B cell (primary cell): Measurements from ENCODE around the gene ABCB10. TPM values are rescaled to one million over a fixed set of nuclear protein-coding genes. Genes with fewer than 3 reads are reported as not detected.

ENCODE experiments used
- ATAC-seq: fragments of 200-7000 bp; cut with Tn5 transposase; one replicate; pipeline ENCODE4 v1.10.0; 2021; ENCODE audit warnings: low read depth, mild to moderate bottlenecking, moderate number of reproducible peaks, moderate library complexity
- CTCF ChIA-PET: fragments of 350-600 bp; sonication (Branson Sonifier 250); formaldehyde crosslinking; loops from one replicate; lab custom pipeline; 2021; ENCODE audit warnings: antibody characterized with exemption, inconsistent platforms; lab: Charles Lee
- POLR2A ChIA-PET: fragments of 350-600 bp; sonication (Branson Sonifier 250); formaldehyde crosslinking; loops from one replicate; lab custom pipeline; 2021; ENCODE audit warnings: antibody characterized with exemption; lab: Charles Lee
- DNase-seq: peaks from one replicate; pipeline ENCODE4 v3.0.0; 2013
- H2AFZ ChIP-seq: 2 replicates; pipeline ENCODE4 v1.6.1; 2012; ENCODE audit warnings: mild to moderate bottlenecking, low read depth, low read length; ENCODE audit not compliant: insufficient read depth, poor library complexity, severe bottlenecking
- H3K27ac ChIP-seq, 2 donors: 1 replicate in 1 of 2; 2 replicates in 1 of 2; pipeline ENCODE4 v1.5.1; 2012 to 2013; ENCODE audit warnings: low read length in 2 of 2, mild to moderate bottlenecking in 2 of 2, moderate library complexity in 1 of 2
- H3K27me3 ChIP-seq, 4 experiments: fragments of 200-600 bp in 1 of 4; sonication (generic) in 1 of 4; replicated peaks in 1 of 4; 1 replicate in 2 of 4; 2 replicates in 2 of 4; pipeline versions ENCODE4 v1.6.1 to v1.7.0; 2013 to 2016; ENCODE audit warnings: low read length in 3 of 4, mild to moderate bottlenecking in 2 of 4, mixed read lengths in 1 of 4, moderate library complexity in 1 of 4; ENCODE audit not compliant: insufficient read depth in 4 of 4, control insufficient read depth in 3 of 4; ENCODE audit errors: control extremely low read depth in 1 of 4
- H3K36me3 ChIP-seq, 2 experiments: replicated peaks in 1 of 2; 1 replicate in 1 of 2; 2 replicates in 1 of 2; pipeline versions ENCODE4 v1.6.1 to v1.7.1; 2013; ENCODE audit warnings: low read length in 1 of 2; ENCODE audit not compliant: insufficient read depth in 2 of 2, control insufficient read depth in 1 of 2; ENCODE audit errors: control extremely low read depth in 1 of 2, extremely low read depth in 1 of 2
- H3K4me1 ChIP-seq, 2 donors: fragments of 200-600 bp in 1 of 2; sonication (generic) in 1 of 2; 1 replicate in 1 of 2; 2 replicates in 1 of 2; pipeline versions ENCODE4 v1.5.1 to v1.6.1; 2013 to 2017; ENCODE audit warnings: low read length in 2 of 2; ENCODE audit not compliant: control insufficient read depth in 2 of 2, insufficient read depth in 2 of 2
- H3K4me2 ChIP-seq: replicated peaks from 2 replicates; pipeline ENCODE3; 2012; ENCODE audit warnings: mild to moderate bottlenecking, low read depth, low read length; ENCODE audit not compliant: poor library complexity, severe bottlenecking
- H3K4me3 ChIP-seq, 5 experiments: fragments of 200-600 bp in 1 of 5; sonication (generic) in 1 of 5; 1 replicate in 3 of 5; 2 replicates in 2 of 5; pipeline versions ENCODE4 v1.5.1 to v1.7.0; 2011 to 2016; ENCODE audit warnings: low read length in 4 of 5, mild to moderate bottlenecking in 4 of 5, low read depth in 2 of 5, control low read depth in 1 of 5, moderate library complexity in 1 of 5; ENCODE audit not compliant: insufficient read depth in 1 of 5; ENCODE audit errors: control extremely low read depth in 1 of 5, extremely low read depth in 1 of 5
- H3K79me2 ChIP-seq: fragments of 200-600 bp; sonication (generic); one replicate; pipeline ENCODE4 v1.6.0; 2016; ENCODE audit warnings: low read length; ENCODE audit not compliant: control insufficient read depth, insufficient read depth
- H3K9ac ChIP-seq: fragments of 200-600 bp; sonication (generic); 2 replicates; pipeline ENCODE4 v1.6.1; 2017; ENCODE audit warnings: mild to moderate bottlenecking, low read length, moderate library complexity
- H3K9me3 ChIP-seq, 3 donors: one replicate each; pipeline versions ENCODE4 v1.6.1 to v1.7.1; 2013; ENCODE audit warnings: low read length in 2 of 3; ENCODE audit not compliant: control insufficient read depth in 2 of 3, insufficient read depth in 1 of 3; ENCODE audit errors: control extremely low read depth in 1 of 3
- H4K20me1 ChIP-seq: 2 replicates; pipeline ENCODE4 v1.6.0; 2012; ENCODE audit warnings: mild to moderate bottlenecking, low read length; ENCODE audit not compliant: insufficient read depth, control insufficient read depth, poor library complexity, severe bottlenecking
- H3K27ac Mint-ChIP-seq: one replicate; pipeline ENCODE4 v1.8.0; 2021; ENCODE audit warnings: mixed read lengths
- H3K27me3 Mint-ChIP-seq: one replicate; pipeline ENCODE4 v1.8.0; 2021; ENCODE audit warnings: mixed read lengths
- H3K4me1 Mint-ChIP-seq: one replicate; pipeline ENCODE4 v1.8.0; 2021; ENCODE audit warnings: mixed read lengths
- H3K4me3 Mint-ChIP-seq: one replicate; pipeline ENCODE4 v1.8.0; 2021; ENCODE audit warnings: mixed read lengths
- H3K9me3 Mint-ChIP-seq: one replicate; pipeline ENCODE4 v1.8.0; 2022; ENCODE audit warnings: mixed read lengths; ENCODE audit not compliant: insufficient read depth
- CTCF ChIP-seq: fragments of 200-600 bp; IDR thresholded peaks from one replicate; pipeline ENCODE4 v1.8.0; 2022; ENCODE audit warnings: antibody characterized with exemption, mild to moderate bottlenecking
- EZH2 ChIP-seq: IDR thresholded peaks from 2 replicates; pipeline ENCODE4 v1.6.1; 2012; ENCODE audit warnings: borderline replicate concordance, low read depth, mild to moderate bottlenecking, moderate library complexity, low read length; ENCODE audit not compliant: insufficient read depth, poor library complexity, severe bottlenecking
- WGBS: methylation state at CpG from one replicate; pipeline ENCODE4 v1.1.5; 2013; ENCODE audit warnings: missing lambda C conversion rate; ENCODE audit not compliant: insufficient coverage; 5-methylcytosine and 5-hydroxymethylcytosine counted together
- intact Hi-C: fragments of 100-400 bp; cut with micrococcal nuclease; formaldehyde crosslinking; loops from one replicate; pipeline ENCODE4 v1.10.0; 2022
- polyA plus RNA-seq: library from polyadenylated mRNA; depleted of rRNA; stranded (reverse); fragments of >200 nt; gene quantifications from 2 replicates; pipeline ENCODE4 v1.2.3, GENCODE V29; 2012
- total RNA-seq, 2 donors: library from RNA; stranded (reverse); fragments of 120-200 nt in 1 of 2; gene quantifications; 1 replicate in 1 of 2; 2 replicates in 1 of 2; pipeline versions ENCODE4 v1.2.3 to v1.2.4, GENCODE V29; 2013 to 2022

The ABCB10 gene
- total and polyA plus RNA-seq, 2 donors (not counting 1 experiment from before 2014, with no cell fraction given), result 6.5 to 18.6 TPM

- Histone ChIP-seq H3K9ac (no peak overlapping the region), H3K9me3 (no peaks in the 10 kb centered on the region), H3K36me3 (peaks cover 9 to 52% of the 10 kb centered on the region in 2 experiments), H3K4me3 (no peak overlapping the region), H3K79me2 (peaks cover 9% of the 10 kb centered on the region), H2AFZ (no peak overlapping the region), H3K4me2 (no peak overlapping the region), H3K27me3 (no peaks in the 10 kb centered on the region), H3K27ac (no peak overlapping the region), H3K4me1 (no peaks in the 10 kb centered on the region), H4K20me1 (no peaks in the 10 kb centered on the region)
- TF ChIP-seq EZH2, result no peak
- no peak for TF ChIP-seq CTCF
- Mint-ChIP-seq H3K27ac (no peak overlapping the region), H3K4me1 (no peaks in the 10 kb centered on the region), H3K27me3 (no peaks in the 10 kb centered on the region), H3K4me3 (no peak overlapping the region), H3K9me3 (no peaks in the 10 kb centered on the region)
- ChIA-PET POLR2A (no interaction called here), CTCF (no interaction called here)
- DNase-seq (no peak), ATAC-seq (no peak)
- intact Hi-C loops, result no loop called here
- WGBS, result 100% methylated on average over 1 of the region's 3 CpGs
Measured at GRCh38 chr1:229599218-229599954, 40.9 kb upstream of the ABCB10 start.

GRCh38 chr1:229597877-229598276 is 39.4 kb upstream of the ABCB10 start:
- CTCF ChIA-PET, result interaction anchor here (0.7 to 0.8 kb wide), 2 partner anchors 10 to 26 kb away, joined by 3 read pairs; no protein-coding TSS in a partner anchor
- no peak overlapping the region for H3K4me3 Mint-ChIP-seq
- WGBS, result 100% methylated on average over 1 of the region's 3 CpGs
- H3K27ac Mint-ChIP-seq, result no peak overlapping the region
- no peaks in the 10 kb centered on the region for H3K27me3 ChIP-seq
- H3K79me2 ChIP-seq, result peaks cover 9% of the 10 kb centered on the region
- no peak for TF ChIP-seq EZH2
- TF ChIP-seq CTCF, result no peak
- H2AFZ ChIP-seq, result no peak overlapping the region
- no peak for DNase-seq
- POLR2A ChIA-PET, result no interaction called here
- H3K4me3 ChIP-seq, result no peak overlapping the region
- ATAC-seq, result no peak
- H3K4me1 Mint-ChIP-seq, result no peaks in the 10 kb centered on the region
- intact Hi-C loops, result no loop called here
- peaks cover 9 to 51% of the 10 kb centered on the region in 2 experiments for H3K36me3 ChIP-seq
- no peaks in the 10 kb centered on the region for H3K9me3 Mint-ChIP-seq
- no peak overlapping the region for H3K27ac ChIP-seq
- no peaks in the 10 kb centered on the region for H4K20me1 ChIP-seq
- no peaks in the 10 kb centered on the region for H3K27me3 Mint-ChIP-seq
- H3K9ac ChIP-seq, result no peak overlapping the region
- H3K9me3 ChIP-seq, result no peaks in the 10 kb centered on the region
- no peak overlapping the region for H3K4me2 ChIP-seq
- H3K4me1 ChIP-seq, result no peaks in the 10 kb centered on the region
